ENCODE measurements around the gene SUV39H1. TPM values are rescaled to one million over a fixed set of nuclear protein-coding genes. Genes with fewer than 3 reads are reported as not detected.

SUV39H1 gene
- total and polyA plus RNA-seq, 4 experiments from 2014 or later: 8.7 to 15.6 (median 11.3) TPM

- Histone ChIP-seq H3K27ac (ENCODE audit: low read depth, low read length) (no peak overlapping the region), H3K36me3 (ENCODE audit: insufficient read depth, low read length) (peaks cover 27% of the 10 kb centered on the region), H3K27me3 (ENCODE audit: insufficient read depth, low read length) (no peaks in the 10 kb centered on the region), H3K4me3 (ENCODE audit: low read length in 2 of 2) (no peak overlapping the region), H3K4me1 (ENCODE audit: insufficient read depth, low read length) (peaks cover 18% of the 10 kb centered on the region), H3K9me3 (ENCODE audit: control insufficient read depth in 1 of 2, low read length in 2 of 2) (no peaks in the 10 kb centered on the region)
- Mint-ChIP-seq H3K27me3 (no peaks in the 10 kb centered on the region), H3K36me3 (peaks cover 6 to 38% of the 10 kb centered on the region in 2 donors), H3K27ac (no peak overlapping the region), H3K9me3 (no peaks in the 10 kb centered on the region), H3K4me3 (peak overlapping the region in 1 of 8 donors; percentile 48), H3K4me1 (peaks cover 9 to 28% (median 13%) of the 10 kb centered on the region in 4 donors)
- intact Hi-C loops (cut with micrococcal nuclease): no loop called here
- no peak for DNase-seq
- POLR2A ChIA-PET (ENCODE audit: partially characterized antibody): no interaction called here
- CTCF ChIA-PET (ENCODE audit: partially characterized antibody): no interaction called here
These were observed 4.6 kb downstream of the SUV39H1 start for GRCh38 chrX:48700951-48701653.

GRCh38 chrX:48702032-48702431, 5.5 kb downstream of the SUV39H1 start:
- no peaks in the 10 kb centered on the region for H3K9me3 ChIP-seq (ENCODE audit: control insufficient read depth in 1 of 2, low read length in 2 of 2)
- H3K27me3 ChIP-seq (ENCODE audit: insufficient read depth, low read length): no peaks in the 10 kb centered on the region
- peaks cover 18% of the 10 kb centered on the region for H3K4me1 ChIP-seq (ENCODE audit: insufficient read depth, low read length)
- intact Hi-C loops (cut with micrococcal nuclease): no loop called here
- ChIA-PET CTCF (ENCODE audit: partially characterized antibody) (no interaction called here), POLR2A (ENCODE audit: partially characterized antibody) (no interaction called here)
- Mint-ChIP-seq H3K27me3 (no peaks in the 10 kb centered on the region), H3K9me3 (no peaks in the 10 kb centered on the region), H3K27ac (no peak overlapping the region), H3K36me3 (peaks cover 6 to 35% of the 10 kb centered on the region in 2 donors), H3K4me3 (no peak overlapping the region), H3K4me1 (peaks cover 8 to 20% (median 11%) of the 10 kb centered on the region in 4 donors)
- peaks cover 27% of the 10 kb centered on the region for H3K36me3 ChIP-seq (ENCODE audit: insufficient read depth, low read length)
- no peak overlapping the region for H3K4me3 ChIP-seq (ENCODE audit: low read length in 2 of 2)
- DNase-seq: no peak
- no peak overlapping the region for H3K27ac ChIP-seq (ENCODE audit: low read depth, low read length)

GRCh38 chrX:48702716-48703115, 6.2 kb downstream of the SUV39H1 start:
- Histone ChIP-seq H3K4me1 (ENCODE audit: insufficient read depth, low read length) (peaks cover 12% of the 10 kb centered on the region), H3K4me3 (ENCODE audit: low read length in 2 of 2) (no peak overlapping the region), H3K27me3 (ENCODE audit: insufficient read depth, low read length) (no peaks in the 10 kb centered on the region), H3K27ac (ENCODE audit: low read depth, low read length) (no peak overlapping the region), H3K9me3 (ENCODE audit: control insufficient read depth in 1 of 2, low read length in 2 of 2) (no peaks in the 10 kb centered on the region), H3K36me3 (ENCODE audit: insufficient read depth, low read length) (peaks cover 27% of the 10 kb centered on the region)
- H3K9me3 Mint-ChIP-seq: no peaks in the 10 kb centered on the region
- no peak overlapping the region for H3K4me3 Mint-ChIP-seq
- intact Hi-C loops (cut with micrococcal nuclease): no loop called here
- peaks cover 2 to 13% (median 8%) of the 10 kb centered on the region in 4 donors for H3K4me1 Mint-ChIP-seq
- ChIA-PET POLR2A (ENCODE audit: partially characterized antibody) (no interaction called here), CTCF (ENCODE audit: partially characterized antibody) (no interaction called here)
- peak overlapping the region in 2 of 7 donors; percentile 5 to 70 for H3K27ac Mint-ChIP-seq
- peaks cover 6 to 35% of the 10 kb centered on the region in 2 donors for H3K36me3 Mint-ChIP-seq
- no peaks in the 10 kb centered on the region for H3K27me3 Mint-ChIP-seq
- no peak for DNase-seq

GRCh38 chrX:48703228-48703627, 6.7 kb downstream of the SUV39H1 start:
- H3K4me3 Mint-ChIP-seq: no peak overlapping the region
- no peak overlapping the region for H3K4me3 ChIP-seq (ENCODE audit: low read length in 2 of 2)
- peaks cover 27% of the 10 kb centered on the region for H3K36me3 ChIP-seq (ENCODE audit: insufficient read depth, low read length)
- peak overlapping the region in 2 of 7 donors; percentile 12 to 61 for H3K27ac Mint-ChIP-seq
- H3K27ac ChIP-seq (ENCODE audit: low read depth, low read length): no peak overlapping the region
- H3K9me3 ChIP-seq (ENCODE audit: control insufficient read depth in 1 of 2, low read length in 2 of 2): no peaks in the 10 kb centered on the region
- H3K27me3 Mint-ChIP-seq: no peaks in the 10 kb centered on the region
- ChIA-PET POLR2A (ENCODE audit: partially characterized antibody) (no interaction called here), CTCF (ENCODE audit: partially characterized antibody) (no interaction called here)
- no peaks in the 10 kb centered on the region for H3K27me3 ChIP-seq (ENCODE audit: insufficient read depth, low read length)
- H3K9me3 Mint-ChIP-seq: no peaks in the 10 kb centered on the region
- H3K4me1 ChIP-seq (ENCODE audit: insufficient read depth, low read length): peaks cover 9% of the 10 kb centered on the region
- intact Hi-C loops (cut with micrococcal nuclease): no loop called here
- peaks cover 0 to 12% (median 8%) of the 10 kb centered on the region in 4 donors for H3K4me1 Mint-ChIP-seq
- DNase-seq: no peak
- H3K36me3 Mint-ChIP-seq: peaks cover 6 to 35% of the 10 kb centered on the region in 2 donors

- H3K27me3 ChIP-seq (ENCODE audit: insufficient read depth, low read length): no peaks in the 10 kb centered on the region
- Mint-ChIP-seq H3K36me3 (peaks cover 9 to 35% of the 10 kb centered on the region in 2 donors), H3K27ac (peak overlapping the region in 2 of 7 donors; percentile 53 to 61)
These were observed 7.3 kb downstream of the SUV39H1 start for GRCh38 chrX:48703642-48704481.

GRCh38 chrX:48705871-48706270, 9.3 kb downstream of the SUV39H1 start:
- H3K27me3 ChIP-seq (ENCODE audit: insufficient read depth, low read length): no peaks in the 10 kb centered on the region
- Mint-ChIP-seq H3K4me3 (no peak overlapping the region), H3K27me3 (no peaks in the 10 kb centered on the region), H3K27ac (peak overlapping the region in 3 of 7 donors; percentile 29 to 77 (median 57)), H3K9me3 (no peaks in the 10 kb centered on the region), H3K4me1 (peaks cover 8 to 20% (median 12%) of the 10 kb centered on the region in 4 donors), H3K36me3 (peaks cover 3 to 26% of the 10 kb centered on the region in 2 donors)
- peaks cover 25% of the 10 kb centered on the region for H3K4me1 ChIP-seq (ENCODE audit: insufficient read depth, low read length)
- no peak overlapping the region for H3K4me3 ChIP-seq (ENCODE audit: low read length in 2 of 2)
- DNase-seq: no peak
- H3K36me3 ChIP-seq (ENCODE audit: insufficient read depth, low read length): peaks cover 13% of the 10 kb centered on the region
- CTCF ChIA-PET (ENCODE audit: partially characterized antibody): interaction anchor here (0.6 kb wide), 1 partner anchor 54 kb away, joined by 3 read pairs; no protein-coding TSS in a partner anchor
- POLR2A ChIA-PET (ENCODE audit: partially characterized antibody): interaction anchor here (1.0 to 1.7 kb wide), 2 partner anchors 10 to 32 kb away, joined by 3 to 4 read pairs; no protein-coding TSS in a partner anchor
- intact Hi-C loops (cut with micrococcal nuclease): no loop called here
- H3K9me3 ChIP-seq (ENCODE audit: control insufficient read depth in 1 of 2, low read length in 2 of 2): no peaks in the 10 kb centered on the region
- no peak overlapping the region for H3K27ac ChIP-seq (ENCODE audit: low read depth, low read length)

More at GRCh38 chrX:48703642-48704481, 7.3 kb downstream of the SUV39H1 start:
- Mint-ChIP-seq H3K4me3 (no peak overlapping the region), H3K9me3 (no peaks in the 10 kb centered on the region), H3K27me3 (no peaks in the 10 kb centered on the region), H3K4me1 (peaks cover 0 to 12% (median 8%) of the 10 kb centered on the region in 4 donors)
- Histone ChIP-seq H3K36me3 (ENCODE audit: insufficient read depth, low read length) (peaks cover 25% of the 10 kb centered on the region), H3K27ac (ENCODE audit: low read depth, low read length) (no peak overlapping the region), H3K9me3 (ENCODE audit: control insufficient read depth in 1 of 2, low read length in 2 of 2) (no peaks in the 10 kb centered on the region), H3K4me3 (ENCODE audit: low read length in 2 of 2) (no peak overlapping the region), H3K4me1 (ENCODE audit: insufficient read depth, low read length) (peaks cover 9% of the 10 kb centered on the region)
- intact Hi-C loops (cut with micrococcal nuclease): no loop called here
- CTCF ChIA-PET (ENCODE audit: partially characterized antibody): no interaction called here
- POLR2A ChIA-PET (ENCODE audit: partially characterized antibody): interaction anchor here (1.7 kb wide), 1 partner anchor 8 kb away, joined by 4 read pairs; no protein-coding TSS in a partner anchor
- no peak for DNase-seq

- Mint-ChIP-seq H3K9me3 (no peaks in the 10 kb centered on the region), H3K27ac (peak overlapping the region in 1 of 7 donors; percentile 19), H3K4me1 (peaks cover 42 to 45% (median 44%) of the 10 kb centered on the region in 4 donors), H3K36me3 (peaks cover 3 to 9% of the 10 kb centered on the region in 2 donors), H3K4me3 (peak overlapping the region in 1 of 8 donors; percentile 9), H3K27me3 (no peaks in the 10 kb centered on the region)
- ChIA-PET CTCF (ENCODE audit: partially characterized antibody) (no interaction called here), POLR2A (ENCODE audit: partially characterized antibody) (interaction anchor here (1.0 to 8.7 kb wide), 2 partner anchors 26 to 27 kb away, joined by 4 to 82 read pairs; partner anchors contain the start of gene WAS)
- DNase-seq: no peak
- H3K27ac ChIP-seq (ENCODE audit: low read depth, low read length): no peak overlapping the region
- no peak overlapping the region for H3K4me3 ChIP-seq (ENCODE audit: low read length in 2 of 2)
- intact Hi-C loops (cut with micrococcal nuclease): no loop called here
- no peaks in the 10 kb centered on the region for H3K9me3 ChIP-seq (ENCODE audit: control insufficient read depth in 1 of 2, low read length in 2 of 2)
- peaks cover 53% of the 10 kb centered on the region for H3K4me1 ChIP-seq (ENCODE audit: insufficient read depth, low read length)
- H3K36me3 ChIP-seq (ENCODE audit: insufficient read depth, low read length): no peaks in the 10 kb centered on the region
- H3K27me3 ChIP-seq (ENCODE audit: insufficient read depth, low read length): no peaks in the 10 kb centered on the region
These were observed 13.1 kb downstream of the SUV39H1 start for GRCh38 chrX:48709522-48710112.

Measured in CD4-positive, alpha-beta memory T cell (primary cell).